ENCODE data around the gene UBE2V1.
"Not testable (repeated sequence)": the region's sequence is repeated elsewhere in the genome, so short reads cannot be mapped to it uniquely, and the experiment has no call there.

The UBE2V1 gene

DNA sequence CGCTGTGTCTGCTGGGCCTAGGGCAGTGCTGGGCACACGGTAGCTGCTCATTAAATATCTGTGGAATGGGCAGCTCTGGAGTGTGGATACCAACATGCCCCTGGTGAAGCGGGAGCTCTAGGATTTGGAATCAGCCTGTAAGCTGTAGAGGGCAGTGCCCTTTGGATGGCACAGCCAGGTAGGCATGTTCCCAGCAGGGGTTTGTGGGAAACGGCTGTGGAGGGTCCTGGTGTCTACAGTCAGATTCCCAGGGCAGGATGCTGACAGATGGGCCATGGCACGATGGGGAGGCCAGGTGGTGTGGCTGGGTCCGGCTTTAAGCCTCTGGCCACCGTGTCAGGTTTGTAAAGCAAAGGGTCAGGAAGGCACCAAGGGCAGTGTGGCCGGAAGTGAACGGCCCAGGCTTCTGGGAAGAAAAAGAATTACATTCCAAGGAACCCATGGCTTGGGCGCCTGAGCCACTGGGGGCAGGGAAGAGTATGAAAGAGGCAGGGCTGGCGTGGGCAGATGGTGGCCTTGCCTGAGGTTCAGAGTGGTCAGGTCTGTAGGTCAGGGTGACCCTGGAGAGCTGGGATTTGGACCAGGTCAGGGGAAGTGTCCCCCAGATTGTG lies 44.8 kb downstream of the UBE2V1 start:
- Histone ChIP-seq H3K4me3 (ENCODE audit: low read depth, low read length) (no peak overlapping the region), H3K27ac (peak overlapping the region; percentile 65), H3K9me3 (ENCODE audit: severe bottlenecking) (no peaks in the 10 kb centered on the region), H3K36me3 (no peaks in the 10 kb centered on the region), H3K27me3 (ENCODE audit: insufficient read depth, low read depth, severe bottlenecking) (no peaks in the 10 kb centered on the region)
- no peak for TF ChIP-seq CTCF (IDR thresholded peaks at IDR 0.05; ENCODE audit: low read depth, low read length)
- peak; percentile 58 for DNase-seq

DNA sequence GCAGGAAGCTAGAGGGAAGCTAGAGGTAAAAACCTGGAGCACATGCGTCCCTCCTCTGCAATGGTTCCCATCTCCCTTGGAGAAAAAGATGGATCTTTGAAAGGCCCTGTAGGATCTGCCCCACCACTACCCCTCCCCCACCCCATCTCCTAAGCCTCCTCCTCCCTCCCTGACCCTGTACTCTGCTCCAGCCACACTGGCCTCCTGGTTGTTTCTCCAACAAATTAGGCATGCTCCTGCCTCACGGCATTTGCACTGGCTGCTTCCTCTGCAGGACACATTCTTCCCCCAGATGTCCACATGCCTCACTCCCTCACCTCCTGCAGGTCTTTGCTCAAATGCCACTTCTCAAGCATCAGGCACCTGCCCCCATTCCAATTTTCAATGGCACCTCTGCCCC lies 45.5 kb downstream of the UBE2V1 start:
- Histone ChIP-seq H3K27ac (peak overlapping the region; percentile 53), H3K9me3 (ENCODE audit: severe bottlenecking) (no peaks in the 10 kb centered on the region), H3K4me3 (ENCODE audit: low read depth, low read length) (no peak overlapping the region), H3K27me3 (ENCODE audit: insufficient read depth, low read depth, severe bottlenecking) (no peaks in the 10 kb centered on the region), H3K36me3 (no peaks in the 10 kb centered on the region)
- no peak for TF ChIP-seq CTCF (IDR thresholded peaks at IDR 0.05; ENCODE audit: low read depth, low read length)
- DNase-seq = no peak

- Histone ChIP-seq H3K27me3 (ENCODE audit: insufficient read depth, low read depth, severe bottlenecking) (no peaks in the 10 kb centered on the region), H3K4me3 (ENCODE audit: low read depth, low read length) (no peak overlapping the region), H3K36me3 (no peaks in the 10 kb centered on the region), H3K9me3 (ENCODE audit: severe bottlenecking) (no peaks in the 10 kb centered on the region), H3K27ac (peak overlapping the region; percentile 53)
- TF ChIP-seq CTCF (IDR thresholded peaks at IDR 0.05; ENCODE audit: low read depth, low read length) = no peak
- DNase-seq = no peak
These were observed 45.9 kb downstream of the UBE2V1 start for GRCh38 chr20:50067018-50067417.

GRCh38 chr20:50066161-50066834 lies 46.7 kb downstream of the UBE2V1 start:
- no peak for TF ChIP-seq CTCF (IDR thresholded peaks at IDR 0.05; ENCODE audit: low read depth, low read length)
- peak; percentile 38 for DNase-seq

DNA sequence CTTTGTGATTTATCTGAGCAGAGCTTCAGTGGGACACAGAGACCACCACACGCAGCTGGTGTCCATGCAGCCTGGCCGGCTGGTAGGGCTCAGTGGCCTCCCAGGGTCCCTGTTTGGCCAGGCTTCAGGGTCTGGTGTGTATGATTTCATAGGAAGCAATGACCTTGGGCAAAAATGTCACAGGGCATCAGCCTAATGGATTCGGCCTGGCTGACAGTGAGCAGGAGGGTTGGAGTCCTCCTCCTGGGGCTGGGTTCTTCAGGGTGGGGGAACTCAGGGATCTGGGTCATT lies 47.7 kb downstream of the UBE2V1 start:
- no peak for TF ChIP-seq CTCF (IDR thresholded peaks at IDR 0.05; ENCODE audit: low read depth, low read length)
- no peaks in the 10 kb centered on the region for H3K36me3 ChIP-seq
- DNase-seq = no peak
- no peaks in the 10 kb centered on the region for H3K9me3 ChIP-seq (ENCODE audit: severe bottlenecking)
- H3K27me3 ChIP-seq (ENCODE audit: insufficient read depth, low read depth, severe bottlenecking) = no peaks in the 10 kb centered on the region
- H3K4me3 ChIP-seq (ENCODE audit: low read depth, low read length) = no peak overlapping the region
- peak overlapping the region; percentile 42; the same call in 1 of the 2 replicates for H3K27ac ChIP-seq

More at GRCh38 chr20:50066161-50066834, 46.7 kb downstream of the UBE2V1 start:
- Histone ChIP-seq H3K27me3 (ENCODE audit: insufficient read depth, low read depth, severe bottlenecking) (no peaks in the 10 kb centered on the region), H3K4me3 (ENCODE audit: low read depth, low read length) (no peak overlapping the region), H3K36me3 (no peaks in the 10 kb centered on the region), H3K27ac (peak overlapping the region; percentile 53), H3K9me3 (ENCODE audit: severe bottlenecking) (no peaks in the 10 kb centered on the region)

DNA sequence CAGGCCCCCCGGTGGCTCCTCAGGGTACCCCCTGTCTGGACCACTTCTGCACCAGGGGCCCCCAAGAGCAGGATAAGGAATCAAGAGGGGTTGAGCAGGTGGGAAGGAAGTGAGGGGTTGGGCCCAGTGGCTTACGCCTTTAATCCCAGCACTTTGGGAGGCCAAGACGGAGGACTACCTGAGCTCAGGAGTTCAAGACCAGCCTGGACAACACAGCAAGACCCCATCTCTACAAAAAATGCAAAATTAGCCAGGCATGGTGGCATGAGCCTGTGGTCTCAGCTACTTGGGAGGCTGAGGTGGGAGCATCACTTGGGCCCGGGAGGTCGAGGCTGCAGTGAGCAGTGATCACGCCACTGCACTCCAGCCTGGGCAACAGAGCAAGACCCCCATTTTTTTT lies 49.2 kb downstream of the UBE2V1 start:
- H3K36me3 ChIP-seq; H3K27me3 ChIP-seq (ENCODE audit: insufficient read depth, low read depth, severe bottlenecking); H3K4me3 ChIP-seq (ENCODE audit: low read depth, low read length); H3K9me3 ChIP-seq (ENCODE audit: severe bottlenecking); DNase-seq; H3K27ac ChIP-seq: not testable (repeated sequence)

All from WERI-Rb-1 (cell line).